Dermis blood vessel endothelial cell (primary cell): ENCODE data around the gene CCDC71. TPM values are rescaled to one million over a fixed set of nuclear protein-coding genes. Genes with fewer than 3 reads are reported as not detected.

Source experiments
- DNase-seq: peaks from one replicate; pipeline ENCODE4 v3.0.0; 2010
- total RNA-seq: library from RNA; depleted of rRNA; stranded (reverse); fragments of >200 nt; gene quantifications from 2 replicates; pipeline ENCODE4 v1.2.3, GENCODE V29; 2014

The CCDC71 gene
- total RNA-seq, 1 donor from 2014 or later = 25.9 TPM

- no peak for DNase-seq
Measured at GRCh38 chr3:49124991-49125670, 41.0 kb downstream of the CCDC71 start.

GRCh38 chr3:49124203-49124602 is 41.9 kb downstream of the CCDC71 start:
- no peak for DNase-seq

- DNase-seq = no peak
Measured at GRCh38 chr3:49123687-49124086, 42.4 kb downstream of the CCDC71 start.

GRCh38 chr3:49122886-49123545 is 43.1 kb downstream of the CCDC71 start:
- DNase-seq = no peak

- no peak for DNase-seq
Measured at GRCh38 chr3:49122451-49122850, 43.7 kb downstream of the CCDC71 start.

- DNase-seq = no peak
Measured at GRCh38 chr3:49122022-49122421, 44.1 kb downstream of the CCDC71 start.

GRCh38 chr3:49121132-49121736 is 44.9 kb downstream of the CCDC71 start:
- peak; percentile 10 for DNase-seq

- DNase-seq = peak; percentile 94
Measured at GRCh38 chr3:49120438-49121131, 45.5 kb downstream of the CCDC71 start, which contains the start of gene USP19. Gene USP19, minus strand, starts transcription at chr3:49120823. Its CDS starts 1,678 bp downstream, at chr3:49119145.

- peak; percentile 21 for DNase-seq
Measured at GRCh38 chr3:49120096-49120437, 46.1 kb downstream of the CCDC71 start.

GRCh38 chr3:49119439-49119838 is 46.7 kb downstream of the CCDC71 start:
- DNase-seq = no peak

GRCh38 chr3:49119036-49119435 is 47.1 kb downstream of the CCDC71 start:
- no peak for DNase-seq

Other genes with a start within 250 kb of the CCDC71 start
- 77.2 and 86.3 TPM in 2 replicates for gene ARIH2, start 247.5 kb downstream of the CCDC71 start, total RNA-seq
- 12.1 and 16.5 TPM in 2 replicates for gene P4HTM, start 176.1 kb downstream of the CCDC71 start, total RNA-seq
- gene WDR6, start 158.9 kb downstream of the CCDC71 start, total RNA-seq = 75.2 and 86.3 TPM in 2 replicates
- gene DALRD3, start 147.8 kb downstream of the CCDC71 start, total RNA-seq = 45.1 and 47.5 TPM in 2 replicates
- gene NDUFAF3, start 144.2 kb downstream of the CCDC71 start, total RNA-seq = 66.4 and 74.0 TPM in 2 replicates
- gene IMPDH2, start 136.9 kb downstream of the CCDC71 start, total RNA-seq = 145 and 226 TPM in 2 replicates
- 62.0 and 110 TPM in 2 replicates for gene QRICH1, start 72.3 kb downstream of the CCDC71 start, total RNA-seq
- 485 and 565 TPM in 2 replicates for gene QARS1, start 61.6 kb downstream of the CCDC71 start, total RNA-seq
- 50.2 and 58.4 TPM in 2 replicates for gene USP19, start 45.5 kb downstream of the CCDC71 start, total RNA-seq
- 995 and 1,289 TPM in 2 replicates for gene LAMB2, start 33.3 kb downstream of the CCDC71 start, total RNA-seq
- gene KLHDC8B, start 5.3 kb upstream of the CCDC71 start, total RNA-seq = 76.8 and 90.4 TPM in 2 replicates
- gene C3orf62, start 110.9 kb upstream of the CCDC71 start, total RNA-seq = 1.4 and 1.5 TPM in 2 replicates
- 28.8 and 29.7 TPM in 2 replicates for gene USP4, start 173.7 kb upstream of the CCDC71 start, total RNA-seq
- gene GPX1, start 192.0 kb upstream of the CCDC71 start, total RNA-seq = 434 and 439 TPM in 2 replicates
- 657 and 682 TPM in 2 replicates for gene RHOA, start 245.6 kb upstream of the CCDC71 start, total RNA-seq
- 24.2 and 24.8 TPM in 2 replicates for gene TCTA, start 246.1 kb upstream of the CCDC71 start, total RNA-seq